Activated naive CD8-positive, alpha-beta T cell treated with anti-CD3 and anti-CD28 coated beads, Interleukin-2, amount 50 U/mL, for 24 hours (primary cell): ENCODE data around the gene ENOX1.

Experiments used
- ATAC-seq: fragments of 150-1000 bp; cut with Tn5 transposase; one replicate; pipeline ENCODE4 v1.10.0; 2021
- DNase-seq: peaks from one replicate; pipeline ENCODE4 v3.0.0; 2021
- H3K27ac Mint-ChIP-seq: one replicate; pipeline ENCODE4 v1.8.0; 2021; ENCODE audit warnings: mild to moderate bottlenecking, mixed read lengths
- H3K27me3 Mint-ChIP-seq: one replicate; pipeline ENCODE4 v1.8.0; 2021; ENCODE audit warnings: mixed read lengths
- H3K36me3 Mint-ChIP-seq: one replicate; pipeline ENCODE4 v1.8.0; 2021; ENCODE audit warnings: low read depth, mixed read lengths
- H3K4me1 Mint-ChIP-seq: one replicate; pipeline ENCODE4 v1.8.0; 2021; ENCODE audit warnings: mixed read lengths
- H3K4me3 Mint-ChIP-seq: one replicate; pipeline ENCODE4 v1.8.0; 2021; ENCODE audit warnings: mild to moderate bottlenecking, moderate library complexity, mixed read lengths
- H3K9me3 Mint-ChIP-seq: one replicate; pipeline ENCODE4 v1.8.0; 2021; ENCODE audit warnings: mixed read lengths

Gene ENOX1

DNA sequence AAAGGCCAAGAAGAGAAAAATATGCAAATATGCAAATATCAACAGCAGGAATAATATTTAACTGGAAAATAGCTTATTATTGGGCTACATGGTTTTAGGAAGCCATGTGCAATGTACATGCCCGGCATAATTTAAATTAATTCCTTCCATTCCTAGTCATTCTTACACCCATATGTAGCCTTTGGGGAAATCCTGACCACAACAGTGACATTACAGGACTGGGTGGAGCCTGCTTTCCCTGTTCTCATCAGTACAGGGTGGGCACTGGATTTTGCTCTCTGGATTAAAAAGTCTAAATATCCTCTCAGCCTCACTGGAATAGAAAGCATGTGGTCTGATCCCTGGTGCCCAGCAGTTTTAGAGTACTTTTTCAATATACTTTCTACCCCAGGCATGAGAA lies 565.2 kb downstream of the ENOX1 start:
- no peak for ATAC-seq
- no peak for DNase-seq
- no peaks in the 10 kb centered on the region for H3K4me1 Mint-ChIP-seq

DNA sequence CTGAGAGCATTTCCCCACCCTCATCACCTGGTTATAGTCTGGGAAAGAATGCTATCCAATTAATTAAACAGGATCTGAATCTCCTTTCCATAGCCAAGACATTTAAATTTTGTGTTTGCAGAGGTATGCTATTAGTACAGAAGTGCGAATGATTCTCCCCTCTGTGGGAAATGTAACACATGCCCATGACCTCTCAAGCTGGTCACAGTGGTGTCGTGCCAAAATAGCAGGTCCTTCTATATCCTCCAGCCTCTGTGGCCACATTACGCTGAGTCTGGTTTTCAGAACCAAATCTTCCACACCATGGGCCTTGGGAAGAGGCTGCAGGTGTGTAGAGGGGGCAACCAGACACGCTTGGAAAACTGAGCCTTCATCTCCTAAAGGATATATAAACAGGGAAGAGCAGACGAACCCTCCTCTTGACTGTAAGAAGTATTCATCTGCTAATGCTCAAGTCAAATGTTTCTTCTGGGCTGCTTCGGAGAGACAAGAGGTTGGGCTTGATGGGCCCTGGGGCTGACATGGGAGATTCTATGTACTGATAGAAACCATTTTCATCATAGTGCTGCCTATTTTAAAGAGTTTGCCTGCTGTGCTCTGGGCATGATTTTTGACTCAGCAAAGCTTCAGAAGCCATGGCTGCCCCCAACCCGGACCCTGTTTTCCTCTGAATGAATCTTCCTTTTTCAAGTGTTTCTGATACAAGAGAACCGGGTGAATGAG lies 565.7 kb downstream of the ENOX1 start:
- Mint-ChIP-seq H3K9me3 (no peaks in the 10 kb centered on the region), H3K4me1 (no peaks in the 10 kb centered on the region), H3K27ac (no peak overlapping the region), H3K27me3 (peaks cover 3% of the 10 kb centered on the region), H3K36me3 (no peaks in the 10 kb centered on the region), H3K4me3 (no peak overlapping the region)
- ATAC-seq: no peak
- DNase-seq: no peak

More for the DNA sequence above, 565.2 kb downstream of the ENOX1 start:
- no peak overlapping the region for H3K27ac Mint-ChIP-seq
- no peaks in the 10 kb centered on the region for H3K9me3 Mint-ChIP-seq
- no peaks in the 10 kb centered on the region for H3K36me3 Mint-ChIP-seq
- H3K27me3 Mint-ChIP-seq: peaks cover 3% of the 10 kb centered on the region
- H3K4me3 Mint-ChIP-seq: no peak overlapping the region

DNA sequence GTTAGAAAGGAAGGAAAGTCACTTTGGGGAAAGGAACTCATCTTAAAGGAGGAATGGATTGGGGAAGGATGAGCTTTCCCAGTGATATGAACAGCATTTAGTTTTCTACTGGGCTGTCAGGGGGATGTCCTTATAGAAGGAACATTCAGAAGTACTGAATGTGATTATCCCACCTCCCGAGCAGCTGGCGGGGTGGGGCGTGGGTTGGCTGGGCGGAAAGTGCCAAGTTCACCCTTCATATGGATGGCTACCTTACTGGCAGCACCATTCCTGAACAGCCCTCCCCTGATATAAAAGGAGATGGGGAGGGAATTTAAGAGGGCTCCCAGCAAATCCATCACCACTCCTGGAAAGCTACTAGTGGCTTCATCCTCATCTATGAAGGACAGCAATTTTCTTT lies 572.6 kb downstream of the ENOX1 start:
- Mint-ChIP-seq H3K27ac (no peak overlapping the region), H3K4me3 (no peak overlapping the region), H3K9me3 (no peaks in the 10 kb centered on the region), H3K27me3 (no peaks in the 10 kb centered on the region), H3K36me3 (no peaks in the 10 kb centered on the region), H3K4me1 (no peaks in the 10 kb centered on the region)
- ATAC-seq (no peak), DNase-seq (no peak)

DNA sequence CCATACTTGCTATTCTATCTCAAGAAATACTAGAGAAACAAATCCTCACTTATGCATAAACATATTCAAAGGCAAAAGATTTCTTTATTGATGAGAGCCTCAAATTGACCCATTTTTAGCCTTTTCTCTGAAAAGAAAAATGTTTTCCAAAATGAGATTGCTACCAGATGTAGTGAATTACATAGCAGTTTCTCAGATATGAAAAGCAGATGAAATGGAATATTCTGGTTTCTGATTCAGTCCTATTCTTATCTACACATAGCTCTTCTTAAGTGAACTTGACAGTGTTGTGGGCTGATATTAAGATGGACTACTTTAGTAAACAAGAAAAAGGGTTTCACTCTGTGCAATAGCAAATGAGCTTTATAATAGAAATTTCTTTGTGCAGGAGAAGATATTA lies 579.9 kb downstream of the ENOX1 start:
- no peaks in the 10 kb centered on the region for H3K9me3 Mint-ChIP-seq
- H3K27me3 Mint-ChIP-seq: no peaks in the 10 kb centered on the region
- no peak for DNase-seq
- no peak overlapping the region for H3K27ac Mint-ChIP-seq
- no peak for ATAC-seq
- no peak overlapping the region for H3K4me3 Mint-ChIP-seq
- no peaks in the 10 kb centered on the region for H3K36me3 Mint-ChIP-seq
- H3K4me1 Mint-ChIP-seq: no peaks in the 10 kb centered on the region

DNA sequence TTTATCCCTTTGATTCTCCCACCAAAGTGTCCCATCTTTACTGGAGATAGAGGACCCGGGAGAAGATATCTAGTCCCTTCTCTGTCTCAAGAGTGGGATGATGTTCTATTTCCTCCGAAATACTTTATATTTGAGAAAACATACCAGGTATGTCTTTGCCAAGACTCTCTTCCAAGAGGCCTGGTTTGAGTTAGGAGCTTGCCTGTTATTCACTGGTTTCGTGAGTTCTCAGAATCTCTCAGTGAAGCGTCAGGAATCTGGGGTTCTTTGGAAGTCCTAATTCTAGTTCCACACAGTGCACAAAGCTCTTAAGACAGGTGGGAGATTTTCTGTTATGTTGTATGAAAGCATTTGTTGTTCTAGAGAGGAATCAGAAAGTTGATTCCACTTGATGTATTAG lies 581.4 kb downstream of the ENOX1 start:
- H3K4me3 Mint-ChIP-seq: no peak overlapping the region
- no peak for DNase-seq
- H3K4me1 Mint-ChIP-seq: no peaks in the 10 kb centered on the region
- H3K36me3 Mint-ChIP-seq: no peaks in the 10 kb centered on the region
- no peak overlapping the region for H3K27ac Mint-ChIP-seq
- no peaks in the 10 kb centered on the region for H3K9me3 Mint-ChIP-seq
- H3K27me3 Mint-ChIP-seq: no peaks in the 10 kb centered on the region
- ATAC-seq: no peak

DNA sequence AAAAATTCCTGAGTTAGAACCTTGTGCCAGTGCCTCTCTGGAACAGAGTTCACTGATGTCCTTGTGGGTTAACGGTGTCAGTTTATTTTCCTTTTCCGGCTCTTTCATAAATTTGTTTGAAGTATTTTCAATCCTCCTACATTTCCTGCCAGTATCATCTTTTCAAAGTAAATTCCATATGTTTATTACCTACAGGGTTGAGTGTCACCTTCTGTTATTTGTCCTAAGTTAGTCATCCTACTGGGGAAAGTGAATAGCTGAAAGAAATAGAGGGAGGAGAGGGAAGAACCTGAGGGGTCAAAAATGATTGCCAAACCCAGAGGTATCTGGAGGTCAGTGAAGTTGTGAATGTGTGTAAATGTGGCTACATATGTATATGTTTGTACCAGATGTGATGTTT lies 582.2 kb downstream of the ENOX1 start:
- H3K4me3 Mint-ChIP-seq: no peak overlapping the region
- no peaks in the 10 kb centered on the region for H3K9me3 Mint-ChIP-seq
- no peaks in the 10 kb centered on the region for H3K27me3 Mint-ChIP-seq
- DNase-seq: no peak
- ATAC-seq: no peak
- H3K4me1 Mint-ChIP-seq: no peaks in the 10 kb centered on the region
- H3K36me3 Mint-ChIP-seq: no peaks in the 10 kb centered on the region
- no peak overlapping the region for H3K27ac Mint-ChIP-seq

DNA sequence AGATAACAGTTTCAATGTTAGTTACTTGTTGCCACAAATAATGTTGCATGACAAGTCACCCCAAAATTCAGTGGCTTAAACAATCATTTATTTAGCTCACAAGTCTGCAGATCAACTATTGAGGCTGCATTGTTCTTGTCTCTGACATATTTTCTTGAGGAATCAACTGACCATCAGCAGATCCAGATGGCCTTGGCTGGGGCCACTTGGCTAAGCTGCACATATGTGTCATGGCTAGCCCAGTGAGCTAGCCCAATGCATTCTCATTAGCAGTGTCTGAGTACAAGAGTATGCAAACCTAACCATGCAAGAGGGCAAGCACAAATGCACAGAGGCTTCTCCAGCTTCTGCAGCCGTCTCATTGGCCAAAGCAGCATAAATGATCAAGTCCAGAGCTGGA lies 583.0 kb downstream of the ENOX1 start:
- no peak for ATAC-seq
- H3K4me3 Mint-ChIP-seq: no peak overlapping the region
- no peaks in the 10 kb centered on the region for H3K4me1 Mint-ChIP-seq
- no peaks in the 10 kb centered on the region for H3K36me3 Mint-ChIP-seq
- H3K9me3 Mint-ChIP-seq: no peaks in the 10 kb centered on the region
- H3K27me3 Mint-ChIP-seq: no peaks in the 10 kb centered on the region
- no peak for DNase-seq
- no peak overlapping the region for H3K27ac Mint-ChIP-seq

DNA sequence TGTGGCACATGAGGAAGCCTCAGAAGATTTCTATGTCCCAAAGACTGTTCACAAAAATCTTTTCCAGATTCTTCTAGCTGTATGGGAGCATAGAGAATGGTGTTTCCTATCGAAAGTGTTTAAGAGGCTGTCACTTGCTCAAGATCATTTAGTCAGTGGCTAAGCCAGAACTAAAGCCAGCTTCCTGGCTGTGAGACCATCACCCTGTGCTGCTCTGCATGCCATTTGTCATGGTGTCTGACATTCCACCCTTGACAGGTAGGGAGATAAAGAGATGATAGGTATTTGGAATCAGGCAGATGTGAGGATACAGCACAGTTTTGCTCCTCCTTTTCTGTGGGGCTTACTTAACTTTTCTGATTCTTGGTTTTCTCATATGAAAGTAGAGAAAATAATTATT lies 586.0 kb downstream of the ENOX1 start:
- ATAC-seq (no peak), DNase-seq (no peak)
- peaks cover 2% of the 10 kb centered on the region for H3K27me3 Mint-ChIP-seq
- H3K4me1 Mint-ChIP-seq: no peaks in the 10 kb centered on the region
- H3K9me3 Mint-ChIP-seq: no peaks in the 10 kb centered on the region
- no peak overlapping the region for H3K27ac Mint-ChIP-seq
- no peaks in the 10 kb centered on the region for H3K36me3 Mint-ChIP-seq
- H3K4me3 Mint-ChIP-seq: no peak overlapping the region

DNA sequence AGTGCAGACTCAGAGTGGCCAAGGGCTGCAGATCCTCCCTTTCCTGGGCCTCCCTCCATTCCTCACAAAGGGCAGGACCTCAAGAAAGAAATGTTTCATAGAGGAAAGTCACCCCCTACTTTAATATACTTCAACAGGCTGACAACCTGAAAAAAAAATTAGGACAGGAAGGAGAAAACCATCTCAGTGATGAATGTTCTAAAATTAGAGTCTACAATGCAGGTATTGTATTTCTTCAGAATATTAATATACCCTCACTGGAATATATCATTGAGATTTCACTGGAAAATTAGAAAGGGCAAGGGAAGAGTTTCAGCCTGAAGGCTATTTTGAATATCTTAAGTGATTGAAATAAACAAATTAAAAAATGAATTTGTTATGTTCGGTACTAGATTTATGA lies 586.5 kb downstream of the ENOX1 start:
- H3K4me3 Mint-ChIP-seq: no peak overlapping the region
- no peaks in the 10 kb centered on the region for H3K36me3 Mint-ChIP-seq
- H3K4me1 Mint-ChIP-seq: no peaks in the 10 kb centered on the region
- no peak for DNase-seq
- no peak for ATAC-seq
- peaks cover 2% of the 10 kb centered on the region for H3K27me3 Mint-ChIP-seq
- H3K27ac Mint-ChIP-seq: no peak overlapping the region
- no peaks in the 10 kb centered on the region for H3K9me3 Mint-ChIP-seq

DNA sequence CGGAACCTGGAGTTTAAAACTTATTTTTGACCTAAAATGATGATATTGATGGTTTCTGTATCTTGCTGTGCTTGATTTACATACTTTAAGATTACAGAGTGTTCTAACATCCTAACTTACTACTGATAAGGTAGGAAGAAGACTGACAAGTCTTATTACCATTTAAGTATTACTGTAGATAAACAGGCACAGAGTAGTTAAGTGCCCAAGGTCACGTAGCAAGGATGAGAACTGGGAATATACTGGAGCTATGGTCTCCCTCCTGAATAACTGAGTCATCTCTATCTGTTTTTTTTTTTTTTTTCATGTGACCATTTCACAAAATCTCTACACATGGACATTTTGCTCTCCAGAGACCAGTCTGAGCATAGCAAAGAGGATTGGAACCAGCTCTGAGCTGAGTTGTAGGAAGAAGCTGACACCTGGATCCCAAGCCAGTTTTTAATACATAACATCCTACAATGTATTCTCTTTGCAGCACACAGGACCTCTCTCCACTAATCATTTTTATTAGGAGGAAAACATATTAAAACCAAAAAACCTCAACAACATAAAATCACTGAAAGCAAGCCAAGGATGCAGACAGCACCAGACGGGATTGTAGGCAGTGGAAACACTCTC lies 589.9 kb downstream of the ENOX1 start:
- Mint-ChIP-seq H3K4me1 (no peaks in the 10 kb centered on the region), H3K36me3 (no peaks in the 10 kb centered on the region), H3K9me3 (no peaks in the 10 kb centered on the region), H3K27me3 (peaks cover 4% of the 10 kb centered on the region), H3K27ac (no peak overlapping the region), H3K4me3 (no peak overlapping the region)
- ATAC-seq: no peak
- DNase-seq: no peak

DNA sequence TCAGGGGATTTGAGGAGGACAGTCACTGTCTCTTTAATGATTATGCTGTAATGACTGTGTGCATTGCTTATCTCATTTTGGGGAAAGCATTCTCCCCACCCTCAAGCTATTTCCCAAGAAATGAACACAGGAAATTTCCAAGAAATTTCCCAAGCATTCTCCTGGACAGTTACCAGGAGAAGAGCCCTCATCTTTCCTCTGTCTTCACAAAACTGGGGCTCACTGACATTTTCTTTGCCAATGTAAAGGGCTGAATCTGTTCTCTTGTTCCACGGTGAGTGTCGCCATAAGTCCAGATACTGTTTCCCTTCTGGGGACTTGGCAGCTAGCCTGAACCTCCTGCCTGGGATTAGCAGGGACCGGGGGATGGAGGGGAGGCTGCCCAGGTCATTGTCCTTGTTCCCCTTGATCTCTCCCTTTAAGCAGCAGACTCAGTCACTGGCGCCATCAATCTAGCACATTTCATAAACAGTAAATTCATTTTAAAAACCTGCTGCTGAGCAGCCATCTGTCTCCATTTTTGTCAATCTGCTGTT lies 590.6 kb downstream of the ENOX1 start:
- Mint-ChIP-seq H3K27me3 (peaks cover 4% of the 10 kb centered on the region), H3K4me1 (no peaks in the 10 kb centered on the region), H3K27ac (no peak overlapping the region), H3K36me3 (no peaks in the 10 kb centered on the region), H3K9me3 (no peaks in the 10 kb centered on the region), H3K4me3 (no peak overlapping the region)
- DNase-seq (no peak), ATAC-seq (no peak)

DNA sequence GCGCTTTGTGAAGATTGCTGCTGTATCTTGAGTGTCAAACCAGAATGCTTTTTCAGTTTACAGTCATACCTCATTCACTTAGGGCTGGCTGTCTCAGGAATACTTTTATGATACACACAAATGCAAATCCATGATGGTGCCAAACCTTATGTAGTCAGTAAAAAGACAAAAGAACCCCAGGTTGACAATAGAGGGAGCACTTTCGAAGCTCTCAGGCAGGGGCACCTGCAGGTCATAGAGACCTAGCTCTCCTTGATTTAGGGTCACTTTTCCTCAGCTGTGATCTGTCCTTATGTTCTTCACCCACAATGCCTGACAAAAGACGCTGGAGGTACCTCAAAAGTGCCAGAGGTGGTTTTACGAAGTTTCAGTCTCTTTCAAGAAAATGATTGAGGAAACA lies 591.2 kb downstream of the ENOX1 start:
- no peak for DNase-seq
- Mint-ChIP-seq H3K4me3 (no peak overlapping the region), H3K9me3 (no peaks in the 10 kb centered on the region), H3K4me1 (no peaks in the 10 kb centered on the region), H3K27me3 (peaks cover 4% of the 10 kb centered on the region), H3K27ac (no peak overlapping the region), H3K36me3 (no peaks in the 10 kb centered on the region)
- ATAC-seq: no peak

DNA sequence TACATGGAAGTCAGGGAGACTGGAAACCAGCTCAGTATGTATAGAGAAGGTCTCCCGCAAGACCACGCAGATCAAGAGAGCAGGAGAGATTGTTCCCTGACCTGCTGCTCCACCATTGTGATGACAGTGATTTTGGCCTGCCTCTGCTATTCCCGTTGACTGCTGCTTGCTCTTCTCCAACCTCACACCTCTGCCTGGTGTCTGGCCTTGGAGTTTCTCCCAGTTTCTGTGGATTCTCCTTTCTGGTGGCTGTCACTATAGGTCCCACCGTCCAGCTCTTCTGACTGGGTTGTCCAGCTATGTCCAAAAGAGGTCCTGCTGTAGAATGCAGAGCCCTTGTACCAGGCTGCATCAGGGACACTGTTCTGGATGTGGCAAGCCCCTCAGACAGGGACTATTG lies 591.7 kb downstream of the ENOX1 start:
- no peak overlapping the region for H3K27ac Mint-ChIP-seq

DNA sequence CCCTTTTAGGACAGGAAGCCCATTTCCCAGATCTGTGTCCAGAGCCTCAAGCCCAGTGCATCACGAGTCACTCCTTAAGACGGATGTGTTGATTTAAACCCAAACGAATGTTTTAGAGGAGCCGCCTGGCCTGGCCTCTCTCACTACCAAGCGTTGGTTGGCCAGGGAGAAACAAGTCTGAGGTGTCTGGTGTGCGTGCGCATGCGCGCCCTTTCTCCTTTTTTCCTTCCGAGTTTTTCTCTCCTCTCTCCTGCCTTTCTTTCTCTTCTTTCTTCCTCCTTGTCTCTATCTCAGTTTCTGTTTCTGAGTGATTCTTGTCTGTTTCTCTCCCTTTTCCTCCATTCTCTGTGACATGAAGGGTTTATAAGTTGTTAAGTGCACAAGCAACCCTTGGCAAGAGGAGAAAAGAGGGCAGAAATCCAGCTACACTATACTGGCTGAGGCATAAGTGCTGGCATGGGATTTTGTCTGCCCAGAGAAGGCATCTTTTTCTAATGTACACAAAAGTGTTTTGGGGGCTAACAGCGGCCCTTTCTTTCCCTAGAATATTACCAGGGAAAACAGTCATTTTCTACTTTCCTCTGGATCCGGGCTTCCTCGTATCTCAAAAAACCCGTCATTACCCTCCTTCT lies 592.9 kb downstream of the ENOX1 start:
- H3K27ac Mint-ChIP-seq: no peak overlapping the region
- no peak overlapping the region for H3K4me3 Mint-ChIP-seq
- DNase-seq: no peak
- no peak for ATAC-seq
- H3K4me1 Mint-ChIP-seq: no peaks in the 10 kb centered on the region
- H3K27me3 Mint-ChIP-seq: peaks cover 4% of the 10 kb centered on the region
- no peaks in the 10 kb centered on the region for H3K9me3 Mint-ChIP-seq
- no peaks in the 10 kb centered on the region for H3K36me3 Mint-ChIP-seq

More for the DNA sequence above, 591.7 kb downstream of the ENOX1 start:
- H3K27me3 Mint-ChIP-seq: peaks cover 4% of the 10 kb centered on the region
- no peak overlapping the region for H3K4me3 Mint-ChIP-seq
- H3K4me1 Mint-ChIP-seq: no peaks in the 10 kb centered on the region
- no peaks in the 10 kb centered on the region for H3K36me3 Mint-ChIP-seq
- ATAC-seq (no peak), DNase-seq (no peak)
- no peaks in the 10 kb centered on the region for H3K9me3 Mint-ChIP-seq

DNA sequence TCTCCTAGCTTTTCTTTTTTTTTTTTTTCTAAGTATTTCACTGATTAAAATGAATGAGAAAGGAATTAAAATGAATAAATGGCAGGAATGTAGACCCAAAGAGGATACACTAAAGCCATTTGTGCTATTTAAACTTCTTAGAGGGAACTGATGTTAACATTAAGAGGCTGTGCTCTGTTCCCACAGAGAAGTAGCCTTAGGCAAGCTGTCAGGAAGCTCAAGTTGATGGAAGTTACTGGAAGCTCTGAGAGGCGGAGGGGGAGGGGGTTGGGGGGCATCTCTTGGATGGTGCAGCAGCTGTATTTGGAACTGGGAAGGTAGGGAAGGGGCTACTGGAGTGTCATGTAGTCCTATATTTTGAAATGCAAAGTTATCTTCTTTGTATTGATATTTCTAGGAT lies 595.2 kb downstream of the ENOX1 start:
- no peak for DNase-seq
- H3K9me3 Mint-ChIP-seq: no peaks in the 10 kb centered on the region
- H3K4me3 Mint-ChIP-seq: no peak overlapping the region
- no peaks in the 10 kb centered on the region for H3K4me1 Mint-ChIP-seq
- H3K27me3 Mint-ChIP-seq: peaks cover 2% of the 10 kb centered on the region
- ATAC-seq: no peak
- no peak overlapping the region for H3K27ac Mint-ChIP-seq
- H3K36me3 Mint-ChIP-seq: no peaks in the 10 kb centered on the region
